HepG2 (cell line): ENCODE data around the gene PRELID2. TPM values are rescaled to one million over a fixed set of nuclear protein-coding genes. Genes with fewer than 3 reads are reported as not detected.

Source experiments
- ATF1 ChIP-seq: IDR thresholded peaks from 2 replicates; pipeline ENCODE4 v1.6.1; 2016; ENCODE audit warnings: mild to moderate bottlenecking, control low read depth
- BHLHE40 ChIP-seq: IDR thresholded peaks from 2 replicates; pipeline ENCODE4 v1.6.1; 2011; ENCODE audit warnings: low read length, improper control_type of control experiment
- GATAD2A ChIP-seq: IDR thresholded peaks from 2 replicates; pipeline ENCODE4 v1.6.1; 2016
- HDAC1 ChIP-seq: sonication (generic); formaldehyde crosslinking; IDR thresholded peaks from 2 replicates; pipeline ENCODE4 v1.5.1; 2020; ENCODE audit warnings: mild to moderate bottlenecking, missing genetic modification reagents
- HES4 ChIP-seq: sonication (generic); formaldehyde crosslinking; IDR thresholded peaks from 2 replicates; pipeline ENCODE4 v1.9.0; 2021; ENCODE audit warnings: mild to moderate bottlenecking, missing genetic modification reagents, borderline replicate concordance
- KDM5B ChIP-seq: sonication (generic); formaldehyde crosslinking; IDR thresholded peaks from 2 replicates; pipeline ENCODE4 v1.4.0; 2020; ENCODE audit warnings: missing genetic modification reagents, mild to moderate bottlenecking, borderline replicate concordance
- NFATC3 ChIP-seq: sonication (generic); formaldehyde crosslinking; IDR thresholded peaks from 2 replicates; pipeline ENCODE4 v1.5.1; 2020; ENCODE audit warnings: mild to moderate bottlenecking, missing genetic modification reagents
- PCBP2 ChIP-seq: fragments of 200-400 bp; formaldehyde crosslinking; optimal IDR thresholded peaks from 2 replicates; pipeline ENCODE3; 2018; ENCODE audit warnings: low read length, low read depth; ENCODE audit not compliant: poor library complexity, severe bottlenecking
- PRMT3 ChIP-seq: sonication (generic); formaldehyde crosslinking; IDR thresholded peaks from 2 replicates; pipeline ENCODE4 v1.8.1; 2022; ENCODE audit warnings: low read depth, mild to moderate bottlenecking, moderate library complexity, missing genetic modification reagents, borderline replicate concordance
- RBFOX2 ChIP-seq: fragments of 200-400 bp; formaldehyde crosslinking; IDR thresholded peaks from 2 replicates; pipeline ENCODE4 v1.6.1; 2017; ENCODE audit warnings: low read depth, mild to moderate bottlenecking, low read length
- RBM39 ChIP-seq: fragments of 200-400 bp; formaldehyde crosslinking; IDR thresholded peaks from one replicate; pipeline ENCODE4 v1.6.1; 2018; ENCODE audit warnings: antibody characterized with exemption, mild to moderate bottlenecking, low read depth, low read length; ENCODE audit not compliant: poor library complexity, severe bottlenecking
- TCF12 ChIP-seq, 2 experiments: fragments of 450-650 bp in 1 of 2; sonication (generic) in 1 of 2; formaldehyde crosslinking in 1 of 2; IDR thresholded peaks; 2 replicates each; pipeline versions ENCODE4 v1.6.1 to v1.8.0; 2017 to 2022; ENCODE audit warnings: antibody characterized with exemption in 1 of 2, mild to moderate bottlenecking in 1 of 2, missing genetic modification reagents in 1 of 2, moderate library complexity in 1 of 2
- TEAD3 ChIP-seq: optimal IDR thresholded peaks from 2 replicates; pipeline ENCODE3; 2016; ENCODE audit warnings: borderline replicate concordance
- THAP11 ChIP-seq: IDR thresholded peaks from 2 replicates; pipeline ENCODE4 v1.6.1; 2016; ENCODE audit warnings: missing biosample characterization, missing genetic modification reagents
- TSC22D2 ChIP-seq: sonication (generic); formaldehyde crosslinking; IDR thresholded peaks from 2 replicates; pipeline ENCODE4 v1.5.1; 2020; ENCODE audit warnings: missing genetic modification reagents, mild to moderate bottlenecking, borderline replicate concordance
- ZBTB21 ChIP-seq: sonication (generic); formaldehyde crosslinking; IDR thresholded peaks from 2 replicates; pipeline ENCODE4 v1.4.0; 2020; ENCODE audit warnings: missing genetic modification reagents
- ZNF382 ChIP-seq: sonication (generic); formaldehyde crosslinking; IDR thresholded peaks from 2 replicates; pipeline ENCODE4 v1.5.0; 2020; ENCODE audit warnings: missing genetic modification reagents, mild to moderate bottlenecking, borderline replicate concordance
- ZNF577 ChIP-seq: sonication (generic); formaldehyde crosslinking; IDR thresholded peaks from 2 replicates; pipeline ENCODE4 v1.4.0; 2020; ENCODE audit warnings: mild to moderate bottlenecking, low read depth, missing genetic modification reagents, borderline replicate concordance
- ZNF772 ChIP-seq: sonication (generic); formaldehyde crosslinking; IDR thresholded peaks from 2 replicates; pipeline ENCODE4 v1.5.0; 2020; ENCODE audit warnings: mild to moderate bottlenecking, missing genetic modification reagents
- ZNF773 ChIP-seq: sonication (generic); formaldehyde crosslinking; IDR thresholded peaks from 2 replicates; pipeline ENCODE4 v1.4.0; 2020; ENCODE audit warnings: missing genetic modification reagents, borderline replicate concordance
- polyA plus RNA-seq, 8 experiments: library from polyadenylated mRNA; depleted of rRNA in 3 of 8; stranded (reverse) in 7 of 8; unstranded in 1 of 8; fragments of >200 nt; fragmentation: Illumina TruSeq in 4 of 8; extraction: Trizol in 4 of 8; gene quantifications; 2 replicates each; pipeline versions ENCODE4 v1.2.1 to v1.2.3, GENCODE V29; 2011 to 2016; ENCODE audit warnings: low read depth in 4 of 8, missing spikeins in 1 of 8, mixed read lengths in 1 of 8; ENCODE audit not compliant: insufficient read depth in 1 of 8
- total RNA-seq, 5 experiments: library from RNA; depleted of rRNA; stranded (reverse); fragments of >200 nt; fragmentation: Illumina TruSeq; extraction: Trizol; gene quantifications; 2 replicates each; pipeline ENCODE4 v1.2.3, GENCODE V29; 2016; ENCODE audit warnings: low read depth in 1 of 5
- TF ChIP-seq, protein P1 (sequence below): sonication (generic); formaldehyde crosslinking; IDR thresholded peaks from 2 replicates; pipeline ENCODE4 v1.4.0; 2020; ENCODE audit warnings: missing genetic modification reagents
- TF ChIP-seq, protein P2 (sequence below): sonication (generic); formaldehyde crosslinking; IDR thresholded peaks from 2 replicates; pipeline ENCODE4 v1.8.1; 2023; ENCODE audit warnings: mild to moderate bottlenecking, missing genetic modification reagents
- TF ChIP-seq, protein P3 (sequence below): sonication (generic); formaldehyde crosslinking; IDR thresholded peaks from 2 replicates; pipeline ENCODE4 v1.8.1; 2023; ENCODE audit warnings: mild to moderate bottlenecking, missing genetic modification reagents, borderline replicate concordance
- TF ChIP-seq, protein P4 (sequence below): sonication (generic); formaldehyde crosslinking; IDR thresholded peaks from 2 replicates; pipeline ENCODE4 v1.8.0; 2022; ENCODE audit warnings: mild to moderate bottlenecking, missing genetic modification reagents, moderate library complexity

The PRELID2 gene
- total and polyA plus RNA-seq, 2 of the 13 experiments (the other 11 are each of a cell fraction or from before 2014, with no cell fraction given), result 10.0 to 22.9 TPM

DNA sequence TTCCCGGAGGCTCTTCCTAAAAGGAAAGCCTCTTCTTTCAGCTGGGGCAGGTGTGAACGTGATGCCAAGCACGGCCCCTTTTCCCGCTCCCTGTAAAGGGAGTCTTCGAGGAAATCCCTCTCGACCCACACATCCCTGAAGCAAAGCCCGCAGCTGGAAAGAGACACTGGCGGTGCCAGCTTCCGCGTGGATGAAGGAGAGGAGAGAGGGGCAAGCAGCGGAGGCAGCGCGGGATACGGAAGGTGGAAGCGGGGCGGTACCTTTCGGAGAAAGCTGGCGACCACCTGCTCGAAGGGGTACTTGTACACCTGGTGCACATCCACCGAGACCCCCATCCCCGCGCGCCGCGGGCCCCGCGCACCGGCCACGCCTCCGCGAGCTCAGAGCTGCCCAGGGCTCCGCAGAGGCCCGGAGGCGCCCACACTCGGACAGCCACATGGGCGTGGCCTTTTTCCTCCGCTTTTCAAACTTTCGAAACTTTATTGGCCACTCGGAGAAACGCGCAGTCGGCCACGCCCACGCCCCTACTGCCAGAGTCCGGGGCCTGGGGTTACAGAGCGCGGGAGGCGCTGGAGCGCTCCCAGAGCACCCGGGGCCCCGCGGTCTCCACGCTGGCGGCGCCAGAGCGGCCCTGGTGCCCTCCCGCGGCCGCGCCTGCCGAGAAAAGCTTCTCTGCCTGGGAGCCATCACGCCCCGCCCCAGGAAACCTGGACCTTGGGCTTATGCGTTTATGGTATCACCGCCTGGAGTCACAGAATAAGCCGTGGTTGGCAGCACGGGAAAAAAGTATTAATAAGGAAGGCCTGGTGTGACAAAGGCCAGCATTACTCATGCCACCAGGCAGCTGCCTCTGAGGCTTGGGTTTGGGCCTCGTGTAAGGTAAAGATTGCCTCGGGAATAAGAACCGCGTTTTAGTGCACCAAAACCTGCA lies at the start of gene PRELID2 (continued):
- TF ChIP-seq, protein P1, sequence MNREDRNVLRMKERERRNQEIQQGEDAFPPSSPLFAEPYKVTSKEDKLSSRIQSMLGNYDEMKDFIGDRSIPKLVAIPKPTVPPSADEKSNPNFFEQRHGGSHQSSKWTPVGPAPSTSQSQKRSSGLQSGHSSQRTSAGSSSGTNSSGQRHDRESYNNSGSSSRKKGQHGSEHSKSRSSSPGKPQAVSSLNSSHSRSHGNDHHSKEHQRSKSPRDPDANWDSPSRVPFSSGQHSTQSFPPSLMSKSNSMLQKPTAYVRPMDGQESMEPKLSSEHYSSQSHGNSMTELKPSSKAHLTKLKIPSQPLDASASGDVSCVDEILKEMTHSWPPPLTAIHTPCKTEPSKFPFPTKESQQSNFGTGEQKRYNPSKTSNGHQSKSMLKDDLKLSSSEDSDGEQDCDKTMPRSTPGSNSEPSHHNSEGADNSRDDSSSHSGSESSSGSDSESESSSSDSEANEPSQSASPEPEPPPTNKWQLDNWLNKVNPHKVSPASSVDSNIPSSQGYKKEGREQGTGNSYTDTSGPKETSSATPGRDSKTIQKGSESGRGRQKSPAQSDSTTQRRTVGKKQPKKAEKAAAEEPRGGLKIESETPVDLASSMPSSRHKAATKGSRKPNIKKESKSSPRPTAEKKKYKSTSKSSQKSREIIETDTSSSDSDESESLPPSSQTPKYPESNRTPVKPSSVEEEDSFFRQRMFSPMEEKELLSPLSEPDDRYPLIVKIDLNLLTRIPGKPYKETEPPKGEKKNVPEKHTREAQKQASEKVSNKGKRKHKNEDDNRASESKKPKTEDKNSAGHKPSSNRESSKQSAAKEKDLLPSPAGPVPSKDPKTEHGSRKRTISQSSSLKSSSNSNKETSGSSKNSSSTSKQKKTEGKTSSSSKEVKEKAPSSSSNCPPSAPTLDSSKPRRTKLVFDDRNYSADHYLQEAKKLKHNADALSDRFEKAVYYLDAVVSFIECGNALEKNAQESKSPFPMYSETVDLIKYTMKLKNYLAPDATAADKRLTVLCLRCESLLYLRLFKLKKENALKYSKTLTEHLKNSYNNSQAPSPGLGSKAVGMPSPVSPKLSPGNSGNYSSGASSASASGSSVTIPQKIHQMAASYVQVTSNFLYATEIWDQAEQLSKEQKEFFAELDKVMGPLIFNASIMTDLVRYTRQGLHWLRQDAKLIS (CRISPR knock-in tag), result no peak
- TF ChIP-seq ZNF382 (CRISPR knock-in tag) (no peak), ZNF577 (CRISPR knock-in tag) (no peak), RBFOX2 (peak; percentile 88), BHLHE40 (peak; percentile 23; the same call in 1 of the 2 replicates), THAP11 (CRISPR knock-in tag) (peak; percentile 71), ZBTB21 (CRISPR knock-in tag) (no peak), ATF1 (CRISPR knock-in tag) (no peak), PRMT3 (peak; percentile 72; the same call in 1 of the 2 replicates), TSC22D2 (peak; percentile 90; the same call in 1 of the 2 replicates), GATAD2A (CRISPR knock-in tag) (no peak), TEAD3 (CRISPR knock-in tag) (no peak), RBM39 (peak; percentile 85), KDM5B (CRISPR knock-in tag) (peak; percentile 80), ZNF772 (CRISPR knock-in tag) (no peak; the same call in 1 of the 2 replicates), HDAC1 (CRISPR knock-in tag) (peak; percentile 84), ZNF773 (CRISPR knock-in tag) (0 out of 2 replicates have a peak, but pooled peaks have one; percentile 1), HES4 (CRISPR knock-in tag) (no peak), PCBP2 (no peak), TCF12 (IDR thresholded peaks at IDR 0.05) (no peak), TCF12 (CRISPR knock-in tag; IDR thresholded peaks at IDR 0.05) (peak; percentile 24; the same call in 1 of the 2 replicates), NFATC3 (CRISPR knock-in tag) (peak; percentile 74; the same call in 1 of the 2 replicates)
- TF ChIP-seq, protein P2, sequence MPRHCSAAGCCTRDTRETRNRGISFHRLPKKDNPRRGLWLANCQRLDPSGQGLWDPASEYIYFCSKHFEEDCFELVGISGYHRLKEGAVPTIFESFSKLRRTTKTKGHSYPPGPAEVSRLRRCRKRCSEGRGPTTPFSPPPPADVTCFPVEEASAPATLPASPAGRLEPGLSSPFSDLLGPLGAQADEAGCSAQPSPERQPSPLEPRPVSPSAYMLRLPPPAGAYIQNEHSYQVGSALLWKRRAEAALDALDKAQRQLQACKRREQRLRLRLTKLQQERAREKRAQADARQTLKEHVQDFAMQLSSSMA (CRISPR knock-in tag), result 0 out of 2 replicates have a peak, but pooled peaks have one; percentile 35
- TF ChIP-seq, protein P3, sequence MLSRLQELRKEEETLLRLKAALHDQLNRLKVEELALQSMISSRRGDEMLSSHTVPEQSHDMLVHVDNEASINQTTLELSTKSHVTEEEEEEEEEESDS (CRISPR knock-in tag), result 0 out of 2 replicates have a peak, but pooled peaks have one; percentile 20
- TF ChIP-seq, protein P4, sequence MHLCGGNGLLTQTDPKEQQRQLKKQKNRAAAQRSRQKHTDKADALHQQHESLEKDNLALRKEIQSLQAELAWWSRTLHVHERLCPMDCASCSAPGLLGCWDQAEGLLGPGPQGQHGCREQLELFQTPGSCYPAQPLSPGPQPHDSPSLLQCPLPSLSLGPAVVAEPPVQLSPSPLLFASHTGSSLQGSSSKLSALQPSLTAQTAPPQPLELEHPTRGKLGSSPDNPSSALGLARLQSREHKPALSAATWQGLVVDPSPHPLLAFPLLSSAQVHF (CRISPR knock-in tag), result peak; percentile 45; the same call in 1 of the 2 replicates
